NCI-H187 treated with DMSO at 0.1 percent for 48 hours (cell line): ENCODE measurements around the gene EIF1AD.
A peak's percentile ranks its signal among the peaks of the same experiment; 100 is the strongest.

Experiments used
- DNase-seq: peaks from one replicate; lab custom pipeline; 2025; lab: John Stamatoyannopoulos, UW

EIF1AD gene

DNA sequence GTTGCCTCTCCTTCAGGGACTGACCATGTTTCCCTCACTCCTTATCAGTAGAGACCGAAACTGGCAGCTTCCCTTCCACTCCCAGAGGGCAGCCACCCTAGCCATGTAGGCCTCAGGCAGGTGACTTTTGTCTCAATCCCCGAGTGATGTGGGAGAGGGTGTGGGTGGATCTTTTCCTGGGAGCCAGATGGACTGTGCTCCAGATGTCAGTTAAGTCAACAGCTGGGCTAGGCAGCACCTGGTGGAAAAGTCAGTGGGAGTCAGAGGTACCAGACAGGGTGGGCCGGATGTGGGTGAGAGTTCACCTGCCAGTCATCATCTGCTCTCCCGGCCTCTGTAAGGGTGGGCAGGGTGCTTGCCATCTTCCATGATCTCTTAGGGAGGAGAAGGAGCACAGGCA, 2.2 kb upstream of the EIF1AD start:
- DNase-seq = no peak

GRCh38 chr11:66003291-66003690, 1.3 kb upstream of the EIF1AD start:
- DNase-seq = no peak

GRCh38 chr11:66002648-66003225, 780 bp upstream of the EIF1AD start:
- no peak for DNase-seq

- DNase-seq = no peak
Measured at GRCh38 chr11:65997286-65997685, 4.7 kb downstream of the EIF1AD start.

GRCh38 chr11:65992056-65992455, 9.9 kb downstream of the EIF1AD start:
- DNase-seq = no peak

- peak; percentile 60 for DNase-seq
Measured at GRCh38 chr11:65988791-65989592, 13.0 kb downstream of the EIF1AD start.

DNA sequence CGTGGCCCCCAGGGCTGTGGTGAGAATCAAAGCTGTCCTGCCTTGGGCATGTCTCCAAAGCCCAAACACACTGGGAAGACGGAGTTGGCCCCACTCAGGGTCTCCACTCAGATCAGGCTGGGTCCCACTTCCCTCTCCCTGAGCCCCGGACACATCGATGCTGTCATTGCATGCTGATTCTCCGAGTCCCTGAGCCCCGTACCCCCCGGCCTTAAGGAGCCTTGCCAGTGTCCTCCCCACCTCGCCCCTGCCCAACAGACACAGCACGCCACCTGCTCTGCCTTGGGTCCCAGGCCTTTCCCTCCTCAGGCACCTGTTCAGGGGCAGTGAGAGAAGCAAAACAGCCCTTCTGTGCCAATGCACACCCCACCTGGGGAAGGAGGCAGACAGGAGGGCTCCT, 14.6 kb downstream of the EIF1AD start:
- DNase-seq = no peak

GRCh38 chr11:65983589-65983987, 18.4 kb downstream of the EIF1AD start:
- DNase-seq = no peak

- DNase-seq = no peak
Measured at GRCh38 chr11:65982824-65983588, 19.0 kb downstream of the EIF1AD start.

DNA sequence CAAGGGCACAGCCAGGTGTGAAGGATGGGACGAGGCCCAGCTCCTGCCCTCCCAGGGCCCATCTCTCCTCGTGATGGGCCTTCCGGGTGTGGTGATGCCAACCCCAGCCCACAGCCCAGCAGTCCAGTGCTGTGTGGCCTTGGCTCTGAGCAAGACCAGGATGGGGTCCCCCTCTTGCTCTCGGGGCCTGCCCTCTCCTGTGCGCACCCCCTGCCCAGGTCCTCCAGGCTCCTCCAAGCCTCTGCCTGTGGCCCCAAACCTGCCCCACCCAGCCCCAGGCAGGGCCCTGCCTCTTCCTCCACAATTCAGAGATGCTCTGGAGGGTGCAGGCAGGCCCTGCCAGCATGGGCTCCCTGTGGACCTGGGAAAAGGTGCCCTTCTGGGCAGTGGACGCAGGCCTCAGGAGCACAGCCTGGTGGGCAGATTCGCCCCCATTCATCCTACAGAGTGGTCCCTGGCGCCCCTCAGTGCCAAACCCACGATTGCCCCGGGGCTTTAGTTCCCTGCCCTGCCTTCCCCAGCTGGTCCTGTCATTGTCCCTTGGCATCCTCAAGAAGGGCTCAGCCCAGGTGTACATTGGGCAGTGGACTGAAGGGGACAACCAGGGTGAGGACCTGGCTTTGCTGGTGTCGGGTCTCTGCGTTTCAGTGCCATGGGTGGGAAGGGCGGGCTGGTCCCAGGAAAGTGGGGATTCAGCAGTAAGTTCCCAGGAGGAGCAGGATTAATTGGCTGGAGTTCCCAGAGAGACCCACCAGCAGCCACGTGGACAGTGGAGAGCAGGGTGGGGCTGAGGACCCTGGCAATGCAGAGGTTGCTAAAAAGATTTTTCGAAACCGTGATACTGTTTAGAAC, 19.8 kb downstream of the EIF1AD start:
- DNase-seq = no peak

DNA sequence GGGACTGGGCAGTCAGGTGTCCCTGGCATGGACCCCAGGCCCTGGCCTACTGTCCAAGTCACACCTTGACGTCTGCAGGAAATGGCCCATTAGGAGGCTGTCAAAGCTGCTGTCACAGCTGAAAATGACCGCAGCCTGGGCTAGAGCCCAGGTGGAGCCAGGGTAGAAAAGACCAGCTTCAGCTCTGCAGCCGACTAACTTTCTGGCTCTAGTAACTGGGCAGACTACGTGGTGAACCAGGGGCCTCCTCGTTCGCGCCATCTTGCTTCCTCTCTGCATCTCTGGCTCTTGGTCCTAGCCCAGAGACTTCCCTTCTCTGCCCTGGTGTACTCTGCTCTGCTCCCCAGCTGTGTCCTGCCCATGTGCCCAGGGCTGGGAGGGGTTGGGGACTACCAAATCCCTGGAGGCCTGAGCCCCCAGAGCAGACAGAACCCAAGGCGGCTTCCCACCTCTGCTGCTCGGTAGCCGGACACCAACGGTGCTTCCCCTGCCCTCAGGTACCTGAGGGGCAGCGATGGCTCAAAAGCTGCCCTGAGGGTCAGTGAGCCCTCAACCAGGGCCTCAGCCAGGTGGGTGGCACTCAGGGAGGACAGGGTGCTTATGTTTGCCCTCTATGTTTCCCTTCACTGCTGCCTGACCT, 20.7 kb downstream of the EIF1AD start:
- no peak for DNase-seq

DNA sequence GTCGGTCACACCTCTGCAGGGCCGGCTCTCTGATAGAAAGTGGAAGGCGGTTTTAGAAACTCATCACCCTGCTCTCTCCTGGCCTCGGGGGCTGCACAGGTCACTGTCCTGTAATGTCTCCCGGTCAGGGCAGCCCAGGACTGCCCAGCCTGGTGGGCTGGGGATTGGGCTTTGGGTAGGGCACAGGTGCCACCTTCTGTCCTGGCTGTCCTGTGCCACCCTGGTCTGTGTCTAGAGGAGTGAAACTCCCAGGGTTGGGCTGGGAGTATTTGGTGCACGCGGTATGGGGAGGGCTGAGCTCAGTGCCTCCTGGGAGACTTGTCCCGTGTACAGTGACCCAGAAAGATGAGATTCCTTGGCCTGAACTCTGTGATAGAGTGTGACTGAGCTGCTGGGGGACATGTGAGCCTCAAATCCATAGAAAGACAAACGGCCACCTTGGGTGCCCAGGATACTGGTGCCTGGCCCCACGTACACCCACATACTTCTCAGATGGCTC, 22.6 kb downstream of the EIF1AD start:
- no peak for DNase-seq

DNA sequence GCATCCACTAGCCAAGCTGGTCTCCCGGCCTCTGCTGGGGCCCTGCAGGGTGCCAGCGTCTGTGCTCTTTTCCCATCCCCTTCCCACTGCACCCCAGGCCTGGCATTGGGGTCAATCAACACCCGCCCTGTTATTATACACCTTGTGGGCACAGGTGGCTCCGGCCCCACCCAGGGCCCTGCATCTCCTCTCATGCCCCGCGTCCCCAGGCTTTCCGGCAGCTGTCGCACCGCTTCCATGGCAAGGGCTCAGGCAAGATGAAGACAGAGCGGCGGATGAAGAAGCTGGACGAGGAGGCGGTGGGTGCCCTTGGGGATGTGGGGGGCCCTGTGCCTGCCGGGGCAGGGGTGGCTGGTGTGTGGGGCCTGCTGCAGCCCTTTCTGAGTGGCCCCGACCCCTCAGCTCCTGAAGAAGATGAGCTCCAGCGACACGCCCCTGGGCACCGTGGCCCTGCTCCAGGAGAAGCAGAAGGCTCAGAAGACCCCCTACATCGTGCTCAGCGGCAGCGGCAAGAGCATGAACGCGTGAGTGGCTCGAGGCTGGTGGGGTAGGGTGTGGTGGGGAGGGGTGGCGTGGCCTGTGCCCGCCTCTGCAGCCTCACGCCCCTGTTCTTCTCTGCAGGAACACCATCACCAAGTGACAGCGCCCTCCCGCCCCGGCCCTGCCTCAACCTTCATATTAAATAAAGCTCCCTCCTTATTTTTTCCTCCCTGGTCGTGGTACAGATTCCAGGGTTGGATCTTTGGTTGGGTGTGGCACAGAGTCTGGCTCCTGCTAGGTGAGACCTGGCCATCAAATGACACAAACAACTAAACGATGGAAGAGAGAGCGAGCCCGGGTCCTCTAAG, 23.3 kb downstream of the EIF1AD start:
- no peak for DNase-seq

DNA sequence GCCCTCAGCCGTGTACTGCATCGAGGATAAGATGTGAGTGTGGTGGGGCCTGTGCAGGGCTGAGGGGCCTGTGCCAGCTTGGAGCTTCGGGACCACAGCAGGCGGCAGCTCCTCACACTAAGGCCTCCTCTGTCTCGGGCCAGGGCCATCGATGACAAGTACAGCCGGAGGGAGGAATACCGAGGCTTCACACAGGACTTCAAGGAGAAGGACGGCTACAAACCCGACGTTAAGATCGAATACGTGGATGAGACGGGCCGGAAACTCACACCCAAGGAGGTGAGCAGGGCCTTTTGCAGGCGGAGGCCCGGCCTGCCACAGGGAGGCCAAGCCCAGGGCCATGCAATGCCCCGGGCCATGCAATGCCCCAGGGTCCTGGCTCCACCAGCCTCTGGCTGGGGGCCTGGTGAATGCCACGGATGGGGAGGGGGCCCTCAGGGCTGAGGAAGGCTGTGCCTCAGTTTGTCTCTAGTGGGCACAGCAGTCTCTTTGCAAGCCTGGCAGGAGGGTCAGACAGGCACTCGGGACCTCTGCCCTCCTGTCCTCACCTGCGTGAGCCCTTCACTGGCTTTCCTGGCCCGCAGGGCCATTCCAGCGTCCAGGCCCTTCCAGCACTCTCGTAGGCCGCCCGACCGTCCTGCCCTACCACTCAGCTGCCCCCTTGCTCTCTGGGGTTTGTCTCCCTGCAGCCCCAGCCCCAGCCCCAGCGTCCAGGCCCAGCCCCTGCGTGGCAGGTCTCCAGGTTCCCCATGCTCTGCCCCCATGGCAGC, 24.2 kb downstream of the EIF1AD start:
- no peak for DNase-seq

GRCh38 chr11:65976216-65977176, 25.5 kb downstream of the EIF1AD start:
- DNase-seq = no peak

GRCh38 chr11:65975771-65976170, 26.2 kb downstream of the EIF1AD start:
- DNase-seq = no peak

DNA sequence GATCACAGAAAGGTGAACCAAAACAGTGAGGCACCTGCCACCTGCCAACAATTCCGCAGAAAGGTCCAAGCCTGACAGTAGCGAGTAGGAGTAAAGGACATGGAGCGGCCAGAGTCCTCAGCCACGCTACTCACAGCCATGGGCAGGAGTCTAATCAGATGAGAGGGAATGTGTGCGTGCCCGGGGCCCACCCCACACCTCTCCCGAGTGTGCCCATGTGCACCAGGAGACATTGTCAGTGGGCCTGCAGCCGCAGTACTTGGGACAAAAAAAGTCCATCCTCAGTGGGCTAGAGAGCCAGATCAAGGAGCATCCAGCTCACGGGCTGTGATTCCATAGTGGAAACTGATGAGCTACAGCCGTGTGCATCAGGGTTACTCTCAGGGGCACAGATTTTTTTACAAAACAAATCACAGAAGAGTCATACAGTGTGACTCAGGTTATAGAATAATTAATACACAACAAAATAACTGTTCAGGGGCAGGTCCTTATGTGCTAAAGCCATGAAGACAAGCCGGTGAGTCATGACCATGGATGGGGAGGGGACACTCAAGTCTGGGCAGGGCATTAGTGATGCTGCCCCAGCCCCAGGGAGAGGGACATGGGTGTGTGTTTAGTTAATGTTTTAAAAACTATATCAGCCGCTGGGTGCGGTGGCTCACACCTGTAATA, 28.4 kb downstream of the EIF1AD start:
- no peak for DNase-seq

DNA sequence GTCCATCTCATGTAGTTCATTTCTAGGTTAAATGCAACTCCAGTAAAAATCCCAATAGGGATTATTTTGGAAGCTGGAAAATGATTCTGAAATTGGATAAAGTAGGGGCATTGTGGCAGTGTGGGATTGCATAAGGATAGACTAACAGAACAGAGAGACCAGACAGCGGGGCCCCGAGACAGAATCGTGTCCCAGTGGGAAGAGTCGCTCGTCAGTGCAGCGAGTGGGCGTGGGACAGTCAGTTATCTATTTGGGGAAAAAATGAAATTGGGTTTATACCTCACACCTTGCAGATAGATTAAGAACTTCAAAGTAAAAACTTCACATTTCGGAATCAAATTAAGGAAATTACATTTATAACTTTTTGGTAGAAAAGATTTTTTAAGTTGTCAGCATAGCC, 29.8 kb downstream of the EIF1AD start:
- DNase-seq = no peak
